Cardiac muscle cell (in vitro differentiated cells and primary cell): ENCODE results near the gene C22orf39. TPM values are rescaled to one million over a fixed set of nuclear protein-coding genes. Genes with fewer than 3 reads are reported as not detected.
A peak's percentile ranks its signal among the peaks of the same experiment; 100 is the strongest.

Experiments used
- DNase-seq, 2 donors: peaks; one replicate each; pipeline versions ENCODE4 v3.0.0 to v3.0.0-alpha.2; 2010 to 2017; ENCODE audit warnings: low read depth in 1 of 2, low spot score in 1 of 2
- H3K27ac ChIP-seq: fragments of 200-600 bp; sonication (generic); 2 replicates; pipeline ENCODE4 v1.5.1; 2016
- H3K27me3 ChIP-seq: fragments of 200-600 bp; sonication (generic); 2 replicates; pipeline ENCODE4 v1.6.0; 2016; ENCODE audit warnings: control low read depth
- H3K36me3 ChIP-seq: fragments of 200-600 bp; sonication (generic); 2 replicates; pipeline ENCODE4 v1.5.1; 2016; ENCODE audit warnings: control low read depth
- H3K4me1 ChIP-seq: fragments of 200-600 bp; sonication (generic); 2 replicates; pipeline ENCODE4 v1.8.1; 2017; ENCODE audit warnings: low read depth, mild to moderate bottlenecking, mixed run types
- H3K4me3 ChIP-seq: fragments of 200-600 bp; sonication (generic); 2 replicates; pipeline ENCODE4 v1.5.1; 2016; ENCODE audit warnings: mild to moderate bottlenecking
- H3K9me3 ChIP-seq: fragments of 200-600 bp; sonication (generic); 2 replicates; pipeline ENCODE4 v1.5.1; 2017; ENCODE audit warnings: low read depth, mild to moderate bottlenecking, control low read depth
- polyA plus RNA-seq: library from polyadenylated mRNA; unstranded; fragments of >200 nt; fragmentation: Nextera tagmentation; extraction: Ambion mirVana; gene quantifications from 2 replicates; pipeline ENCODE4 v1.2.1, GENCODE V29; 2016
- total RNA-seq: library from RNA; depleted of rRNA; stranded (reverse); fragments of >200 nt; gene quantifications from 2 replicates; pipeline ENCODE4 v1.2.3, GENCODE V29; 2016
- TF ChIP-seq, protein P1 (sequence below): IDR thresholded peaks from 2 replicates; pipeline ENCODE4 v1.5.1; 2012; ENCODE audit warnings: low read depth, mild to moderate bottlenecking, low read length

Gene C22orf39
- total and polyA plus RNA-seq, 2 experiments from 2014 or later: 102 to 133 TPM

DNA sequence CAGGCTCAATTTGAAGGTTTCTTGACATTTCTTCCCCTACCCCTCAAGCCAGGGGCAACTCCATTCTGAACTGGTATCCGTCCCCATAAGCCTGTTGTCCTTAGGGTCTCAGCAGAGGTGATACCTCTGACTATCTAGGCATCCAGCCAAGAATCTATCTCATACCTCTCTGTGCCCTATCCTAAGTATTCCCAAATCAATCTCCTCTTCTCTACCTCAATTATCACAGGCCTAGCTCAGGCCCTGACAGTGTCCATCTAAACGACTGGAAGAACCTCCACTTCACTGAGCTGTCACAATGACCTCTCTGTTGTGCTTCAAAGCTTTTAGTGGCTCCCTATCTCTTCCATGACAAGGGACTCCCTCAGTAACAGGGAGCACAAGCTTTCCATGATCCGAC lies 42.8 kb downstream of the C22orf39 start:
- Histone ChIP-seq H3K27me3 (no peaks in the 10 kb centered on the region), H3K4me3 (no peak overlapping the region), H3K4me1 (peaks cover 43% of the 10 kb centered on the region), H3K9me3 (no peaks in the 10 kb centered on the region), H3K27ac (peak overlapping the region; percentile 99), H3K36me3 (no peaks in the 10 kb centered on the region)
- TF ChIP-seq, protein P1, sequence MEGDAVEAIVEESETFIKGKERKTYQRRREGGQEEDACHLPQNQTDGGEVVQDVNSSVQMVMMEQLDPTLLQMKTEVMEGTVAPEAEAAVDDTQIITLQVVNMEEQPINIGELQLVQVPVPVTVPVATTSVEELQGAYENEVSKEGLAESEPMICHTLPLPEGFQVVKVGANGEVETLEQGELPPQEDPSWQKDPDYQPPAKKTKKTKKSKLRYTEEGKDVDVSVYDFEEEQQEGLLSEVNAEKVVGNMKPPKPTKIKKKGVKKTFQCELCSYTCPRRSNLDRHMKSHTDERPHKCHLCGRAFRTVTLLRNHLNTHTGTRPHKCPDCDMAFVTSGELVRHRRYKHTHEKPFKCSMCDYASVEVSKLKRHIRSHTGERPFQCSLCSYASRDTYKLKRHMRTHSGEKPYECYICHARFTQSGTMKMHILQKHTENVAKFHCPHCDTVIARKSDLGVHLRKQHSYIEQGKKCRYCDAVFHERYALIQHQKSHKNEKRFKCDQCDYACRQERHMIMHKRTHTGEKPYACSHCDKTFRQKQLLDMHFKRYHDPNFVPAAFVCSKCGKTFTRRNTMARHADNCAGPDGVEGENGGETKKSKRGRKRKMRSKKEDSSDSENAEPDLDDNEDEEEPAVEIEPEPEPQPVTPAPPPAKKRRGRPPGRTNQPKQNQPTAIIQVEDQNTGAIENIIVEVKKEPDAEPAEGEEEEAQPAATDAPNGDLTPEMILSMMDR: no peak
- DNase-seq: peak in 1 of 2 donors; percentile 12

DNA sequence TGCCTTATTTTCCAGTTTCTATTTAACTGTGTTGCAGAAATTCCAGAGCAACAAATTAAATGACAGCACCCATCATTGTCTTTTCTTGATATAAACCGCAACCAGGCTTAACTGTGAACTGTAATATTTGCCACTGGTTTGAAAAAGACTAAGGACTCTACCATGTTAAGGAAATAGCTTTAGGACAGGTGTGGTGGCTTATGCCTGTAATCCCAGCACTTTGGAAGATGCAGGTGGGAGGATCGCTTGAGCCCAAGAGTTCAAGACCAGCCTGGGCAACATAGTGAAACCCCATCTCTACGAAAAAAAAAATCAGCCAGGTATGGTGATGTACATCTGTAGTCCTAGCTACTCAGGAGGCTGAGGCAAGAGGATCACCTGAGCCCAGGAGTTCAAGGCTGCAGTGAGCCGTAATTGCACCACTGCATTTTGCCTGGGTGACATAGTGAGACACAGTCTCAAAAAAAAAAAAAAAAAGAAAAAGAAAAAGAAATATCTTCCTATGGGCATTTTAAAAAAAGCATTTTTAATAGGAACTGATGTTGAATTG lies 44.8 kb downstream of the C22orf39 start:
- no peak for DNase-seq

DNA sequence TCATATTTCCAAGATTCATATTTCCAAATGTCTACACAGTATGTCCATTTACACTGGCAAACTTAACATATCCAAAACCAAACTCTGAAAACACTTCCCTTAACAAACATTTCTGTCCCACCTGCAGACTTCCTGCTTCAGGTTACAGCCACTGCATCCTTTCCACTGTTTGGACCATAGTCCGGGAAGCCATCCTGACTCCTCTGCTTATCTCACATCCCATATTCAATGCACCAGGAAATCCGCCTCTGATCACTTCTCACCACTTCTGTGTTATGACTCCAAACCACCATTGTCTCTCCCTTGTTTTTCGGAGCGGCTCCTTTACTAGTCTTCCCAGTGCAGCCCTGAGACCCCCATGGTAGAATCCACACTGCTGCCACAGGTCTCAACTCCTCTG lies 46.0 kb downstream of the C22orf39 start:
- H3K36me3 ChIP-seq: peaks cover 6% of the 10 kb centered on the region
- DNase-seq: no peak
- no peaks in the 10 kb centered on the region for H3K27me3 ChIP-seq
- H3K4me3 ChIP-seq: no peak overlapping the region
- H3K4me1 ChIP-seq: peaks cover 39% of the 10 kb centered on the region
- no peak overlapping the region for H3K27ac ChIP-seq
- no peaks in the 10 kb centered on the region for H3K9me3 ChIP-seq
- TF ChIP-seq, protein P1: no peak

More for the DNA sequence above, 44.8 kb downstream of the C22orf39 start:
- Histone ChIP-seq H3K27ac (no peak overlapping the region), H3K4me1 (peaks cover 37% of the 10 kb centered on the region), H3K4me3 (no peak overlapping the region), H3K9me3 (no peaks in the 10 kb centered on the region), H3K36me3 (peaks cover under 1% of the 10 kb centered on the region), H3K27me3 (no peaks in the 10 kb centered on the region)
- TF ChIP-seq, protein P1: no peak

DNA sequence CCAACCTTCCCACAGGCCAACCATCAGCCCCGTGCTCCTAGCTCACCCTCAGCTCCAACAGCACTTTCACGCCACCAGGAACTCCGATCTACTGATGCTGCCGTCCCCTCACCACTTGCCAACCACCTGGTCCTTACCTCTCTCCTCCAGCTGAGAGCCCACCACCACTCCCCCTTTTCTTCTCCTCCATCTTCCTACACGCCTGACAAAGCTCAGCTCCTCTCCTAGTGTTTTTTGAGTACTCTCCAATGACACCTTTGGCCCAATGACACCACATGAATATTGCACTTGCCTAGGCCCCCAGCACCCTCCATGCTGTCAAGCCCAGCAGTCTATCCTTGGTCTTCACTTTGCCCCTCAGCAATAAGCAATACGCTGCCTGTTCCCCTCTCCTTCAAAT lies 46.6 kb downstream of the C22orf39 start:
- TF ChIP-seq, protein P1: no peak
- no peaks in the 10 kb centered on the region for H3K27me3 ChIP-seq
- no peak for DNase-seq
- no peak overlapping the region for H3K4me3 ChIP-seq
- no peak overlapping the region for H3K27ac ChIP-seq
- H3K36me3 ChIP-seq: peaks cover 8% of the 10 kb centered on the region
- no peaks in the 10 kb centered on the region for H3K9me3 ChIP-seq
- H3K4me1 ChIP-seq: peaks cover 34% of the 10 kb centered on the region

DNA sequence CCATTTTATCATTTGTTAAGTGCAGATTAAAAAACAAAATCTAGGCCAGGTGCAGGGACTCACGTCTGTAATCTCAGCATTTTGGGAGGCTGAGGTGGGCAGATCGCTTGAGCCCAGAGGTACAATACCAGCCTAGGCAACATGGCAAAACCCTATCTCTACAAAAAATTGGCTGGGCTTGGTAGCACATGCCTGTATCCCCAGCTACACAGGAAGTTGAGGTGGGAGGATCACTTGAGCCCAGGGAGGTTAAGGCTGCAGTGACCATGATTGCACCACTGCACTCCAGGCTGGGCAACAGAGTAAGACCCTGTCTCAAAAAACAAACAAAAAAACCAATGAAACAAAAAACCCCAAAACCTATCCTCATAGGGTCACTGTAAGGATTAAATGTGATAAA lies 48.9 kb downstream of the C22orf39 start:
- TF ChIP-seq, protein P1: no peak
- Histone ChIP-seq H3K4me1 (peaks cover 19% of the 10 kb centered on the region), H3K27ac (peak overlapping the region; percentile 97), H3K36me3 (peaks cover 23% of the 10 kb centered on the region), H3K4me3 (no peak overlapping the region), H3K27me3 (no peaks in the 10 kb centered on the region), H3K9me3 (no peaks in the 10 kb centered on the region)
- DNase-seq: no peak
